H1 (cell line): ENCODE results near the gene RDH16. TPM values are rescaled to one million over a fixed set of nuclear protein-coding genes. Genes with fewer than 3 reads are reported as not detected.

Experiments used
- CTCF ChIA-PET: fragments of 300-600 bp; sonication (Branson Sonifier 250); formaldehyde crosslinking; loops from one replicate; lab custom pipeline; 2021; ENCODE audit not compliant: partially characterized antibody; lab: Charles Lee
- POLR2A ChIA-PET: fragments of 300-600 bp; sonication (Branson Sonifier 250); formaldehyde crosslinking; loops from one replicate; lab custom pipeline; 2021; ENCODE audit warnings: inconsistent platforms; ENCODE audit not compliant: partially characterized antibody; lab: Charles Lee
- DNase-seq, 2 experiments: peaks; one replicate each; pipeline versions ENCODE4 v3.0.0 to v3.0.0-alpha.2; 2010 to 2022; ENCODE audit warnings: low spot score in 2 of 2, low read depth in 1 of 2, mixed read lengths in 1 of 2
- FAIRE-seq: peaks from 2 replicates; lab custom pipeline; 2011; peaks lifted over from hg19 to GRCh38; lab: Jason Lieb, UNC
- H2AFZ ChIP-seq: 2 replicates; pipeline ENCODE4 v1.8.1; 2012; ENCODE audit warnings: low read length, inconsistent platforms
- H2AK5ac ChIP-seq: 2 replicates; pipeline ENCODE4 v1.6.1; 2013; ENCODE audit warnings: low read depth, low read length
- H2BK120ac ChIP-seq: replicated peaks from 2 replicates; pipeline ENCODE3; 2013; ENCODE audit warnings: low read depth, low read length, inconsistent platforms
- H2BK12ac ChIP-seq: 2 replicates; pipeline ENCODE4 v1.6.1; 2013; ENCODE audit warnings: low read depth, low read length
- H2BK15ac ChIP-seq: 2 replicates; pipeline ENCODE4 v1.6.1; 2013; ENCODE audit warnings: low read length
- H2BK20ac ChIP-seq: 2 replicates; pipeline ENCODE4 v1.6.1; 2013; ENCODE audit warnings: low read length
- H2BK5ac ChIP-seq: 2 replicates; pipeline ENCODE4 v1.6.1; 2013; ENCODE audit warnings: low read depth, low read length
- H3K14ac ChIP-seq: 2 replicates; pipeline ENCODE4 v1.6.1; 2013; ENCODE audit warnings: inconsistent platforms; ENCODE audit not compliant: insufficient read length
- H3K18ac ChIP-seq: 2 replicates; pipeline ENCODE4 v1.6.1; 2013; ENCODE audit warnings: low read length; ENCODE audit errors: extremely low read depth
- H3K23ac ChIP-seq: 2 replicates; pipeline ENCODE4 v1.6.1; 2013; ENCODE audit warnings: inconsistent platforms; ENCODE audit not compliant: insufficient read length
- H3K23me2 ChIP-seq: 2 replicates; pipeline ENCODE4 v1.6.1; 2013; ENCODE audit warnings: low read depth, low read length
- H3K27ac ChIP-seq: 2 replicates; pipeline ENCODE4 v1.6.1; 2011; ENCODE audit warnings: low read depth, low read length, inconsistent platforms
- H3K27me3 ChIP-seq, 4 experiments: replicated peaks in 1 of 4; 1 replicate in 1 of 4; 2 replicates in 3 of 4; pipeline versions ENCODE4 v1.6.1 to v1.8.1; 2011 to 2013; ENCODE audit warnings: low read length in 3 of 4, mild to moderate bottlenecking in 3 of 4, inconsistent platforms in 2 of 4, mixed read lengths in 2 of 4, moderate library complexity in 1 of 4; ENCODE audit not compliant: control insufficient read depth in 3 of 4, insufficient read depth in 3 of 4; ENCODE audit errors: extremely low read depth in 1 of 4
- H3K36me3 ChIP-seq, 4 experiments: 2 replicates each; pipeline versions ENCODE4 v1.6.1 to v1.8.1; 2011 to 2013; ENCODE audit warnings: mild to moderate bottlenecking in 4 of 4, low read length in 3 of 4, moderate library complexity in 2 of 4, control low read depth in 1 of 4, inconsistent platforms in 1 of 4; ENCODE audit not compliant: insufficient read depth in 4 of 4, control insufficient read depth in 2 of 4
- H3K4ac ChIP-seq: replicated peaks from 2 replicates; pipeline ENCODE3; 2013; ENCODE audit warnings: low read length, low read depth, mixed read lengths, inconsistent platforms; ENCODE audit not compliant: insufficient read length
- H3K4me1 ChIP-seq, 4 experiments: replicated peaks in 1 of 4; 1 replicate in 1 of 4; 2 replicates in 3 of 4; pipeline versions ENCODE4 v1.6.1 to v1.8.1; 2011 to 2013; ENCODE audit warnings: low read length in 3 of 4, inconsistent platforms in 2 of 4, mixed read lengths in 1 of 4; ENCODE audit not compliant: insufficient read depth in 4 of 4, control insufficient read depth in 3 of 4
- H3K4me2 ChIP-seq, 2 experiments: 2 replicates each; pipeline versions ENCODE4 v1.6.1 to v1.8.1; 2011 to 2013; ENCODE audit warnings: low read depth in 2 of 2, low read length in 2 of 2, control low read depth in 1 of 2, inconsistent platforms in 1 of 2, mild to moderate bottlenecking in 1 of 2; ENCODE audit not compliant: insufficient read depth in 1 of 2
- H3K4me3 ChIP-seq, 4 experiments: fragments of 200-600, 300-600 bp in 1 of 4; sonication (generic), shearing (Covaris generic), sonication (Bioruptor Twin) in 1 of 4; 2 replicates each; pipeline versions ENCODE4 v1.5.1 to v1.8.1; 2011 to 2016; ENCODE audit warnings: low read length in 4 of 4, low read depth in 3 of 4, control low read depth in 2 of 4, inconsistent platforms in 2 of 4, mild to moderate bottlenecking in 2 of 4, mixed read lengths in 1 of 4, moderate library complexity in 1 of 4; ENCODE audit not compliant: insufficient read depth in 2 of 4; ENCODE audit errors: extremely low read depth in 1 of 4
- H3K56ac ChIP-seq: replicated peaks from 2 replicates; pipeline ENCODE3; 2013; ENCODE audit warnings: low read depth, mild to moderate bottlenecking, mixed read lengths, low read length, inconsistent platforms; ENCODE audit not compliant: insufficient read length
- H3K79me1 ChIP-seq: 2 replicates; pipeline ENCODE4 v1.6.1; 2013; ENCODE audit warnings: low read depth, low read length, control low read depth
- H3K79me2 ChIP-seq, 2 experiments: 2 replicates each; pipeline versions ENCODE4 v1.6.1 to v1.8.1; 2012 to 2013; ENCODE audit warnings: low read length in 2 of 2, mild to moderate bottlenecking in 2 of 2, inconsistent platforms in 1 of 2; ENCODE audit not compliant: insufficient read depth in 2 of 2, control insufficient read depth in 1 of 2
- H3K9ac ChIP-seq, 4 experiments: replicated peaks in 1 of 4; 1 replicate in 1 of 4; 2 replicates in 3 of 4; pipeline versions ENCODE4 v1.6.1 to v1.8.1; 2011 to 2013; ENCODE audit warnings: low read depth in 3 of 4, low read length in 3 of 4, control low read depth in 2 of 4, mild to moderate bottlenecking in 2 of 4, moderate library complexity in 2 of 4, inconsistent platforms in 1 of 4; ENCODE audit errors: extremely low read depth in 1 of 4
- H3K9me3 ChIP-seq, 2 experiments: 2 replicates each; pipeline versions ENCODE4 v1.6.1 to v1.8.1; 2012 to 2013; ENCODE audit warnings: mild to moderate bottlenecking in 2 of 2, moderate library complexity in 2 of 2, control low read depth in 1 of 2, inconsistent platforms in 1 of 2, low read depth in 1 of 2, low read length in 1 of 2, mixed read lengths in 1 of 2; ENCODE audit not compliant: insufficient read depth in 2 of 2
- H4K20me1 ChIP-seq, 2 experiments: replicated peaks in 1 of 2; 2 replicates each; pipeline versions ENCODE3 to v1.8.1; 2011 to 2013; ENCODE audit warnings: inconsistent platforms in 2 of 2, low read length in 2 of 2, mild to moderate bottlenecking in 1 of 2; ENCODE audit not compliant: insufficient read depth in 2 of 2, control insufficient read depth in 1 of 2
- H4K5ac ChIP-seq: 2 replicates; pipeline ENCODE4 v1.6.1; 2013; ENCODE audit warnings: low read length, low read depth, mixed read lengths, inconsistent platforms; ENCODE audit not compliant: insufficient read length
- H4K8ac ChIP-seq: 2 replicates; pipeline ENCODE4 v1.8.0; 2013; ENCODE audit warnings: mild to moderate bottlenecking, moderate library complexity, low read length, inconsistent platforms; ENCODE audit not compliant: insufficient read depth; ENCODE audit errors: extremely low read depth
- H4K91ac ChIP-seq: replicated peaks from 2 replicates; pipeline ENCODE3; 2013; ENCODE audit warnings: low read length, mixed read lengths, inconsistent platforms; ENCODE audit not compliant: insufficient read length
- EZH2 ChIP-seq: fragments of 200-600 bp; sonication (generic); IDR thresholded peaks from 2 replicates; pipeline ENCODE4 v1.7.1; 2012; ENCODE audit warnings: low read depth, mild to moderate bottlenecking, moderate library complexity, low read length, inconsistent platforms; ENCODE audit not compliant: severe bottlenecking
- WGBS, 2 experiments: shearing (Covaris generic) in 1 of 2; methylation state at CpG; one replicate each; pipeline versions ENCODE4 v1.1.6 to v1.1.7; 2013 to 2015; ENCODE audit warnings: low lambda C conversion rate in 2 of 2, mixed read lengths in 2 of 2, inconsistent platforms in 1 of 2, low coverage in 1 of 2, missing lambda C conversion rate in 1 of 2; ENCODE audit not compliant: insufficient replicate concordance in 2 of 2, insufficient coverage in 1 of 2, insufficient read length in 1 of 2; ENCODE audit errors: extremely low coverage in 1 of 2, missing lambda C conversion rate in 1 of 2; 5-methylcytosine and 5-hydroxymethylcytosine counted together
- polyA plus RNA-seq, 7 experiments: library from polyadenylated mRNA; depleted of rRNA in 3 of 7; stranded (reverse) in 5 of 7; unstranded in 2 of 7; fragments of >200 nt in 5 of 7; fragments of 200-250 nt in 2 of 7; gene quantifications; 1 replicate in 5 of 7; 2 replicates in 1 of 7; 4 replicates in 1 of 7; pipeline versions ENCODE4 v1.2.1 to v1.2.3, GENCODE V29; 2011 to 2013; ENCODE audit warnings: missing spikeins in 2 of 7, mixed read lengths in 2 of 7
- total RNA-seq: library from RNA; stranded (reverse); fragmentation: NEBNext Ultra II Directional; extraction: Animal tissue kit (Norgen Biotek cat#: 25700); gene quantifications from 2 replicates; pipeline ENCODE4 v1.2.1, GENCODE V29; 2021

Gene RDH16
- total and polyA plus RNA-seq, 2 of the 8 experiments (the other 6 are each of a cell fraction or from before 2014, with no cell fraction given): 0.30 to 0.79 TPM

GRCh38 chr12:56928262-56928661 lies 29.1 kb downstream of the RDH16 start:
- H3K27ac ChIP-seq: no peak overlapping the region
- no peak overlapping the region for H3K56ac ChIP-seq
- no peak overlapping the region for H2BK120ac ChIP-seq
- H3K18ac ChIP-seq: no peak overlapping the region
- no peak overlapping the region for H4K5ac ChIP-seq
- H3K4me2 ChIP-seq: no peak overlapping the region
- no peak overlapping the region for H2BK20ac ChIP-seq
- no peak overlapping the region for H3K4ac ChIP-seq
- H4K91ac ChIP-seq: no peak overlapping the region
- H3K36me3 ChIP-seq: no peaks in the 10 kb centered on the region
- no peaks in the 10 kb centered on the region for H3K79me1 ChIP-seq
- WGBS, 2 experiments: 82% methylated on average over 3 of the region's 3 CpGs; no CpG with 5 or more reads in 1 of the 2 experiments
- H3K9me3 ChIP-seq: no peaks in the 10 kb centered on the region
- no peak for TF ChIP-seq EZH2
- TF ChIP-seq, all 59 proteins: peak for 0
- Histone ChIP-seq H3K4me3 (no peak overlapping the region), H3K9ac (no peak overlapping the region), H4K20me1 (no peaks in the 10 kb centered on the region), H2AK5ac (no peak overlapping the region), H3K14ac (no peak overlapping the region), H4K8ac (no peak overlapping the region), H3K27me3 (no peaks in the 10 kb centered on the region), H3K79me2 (no peaks in the 10 kb centered on the region), H3K4me1 (peaks cover 0 to 9% (median 3%) of the 10 kb centered on the region in 4 experiments; a peak in 6 of 7 replicates), H2BK12ac (no peak overlapping the region), H3K23me2 (no peaks in the 10 kb centered on the region), H2AFZ (0 out of 2 replicates have a peak overlapping the region, but pooled peaks have one; percentile 11), H3K23ac (no peak overlapping the region), H2BK5ac (no peak overlapping the region), H2BK15ac (peak overlapping the region; percentile 67; the same call in 1 of the 2 replicates)
- POLR2A ChIA-PET: no interaction called here
- CTCF ChIA-PET: interaction anchor here (0.6 to 3.1 kb wide), 3 partner anchors 25 to 80 kb away, joined by 3 to 18 read pairs (median 4); no protein-coding TSS in a partner anchor
- DNase-seq (no peak), FAIRE-seq (no peak)
